Gastroesophageal sphincter (tissue), 3 donors: ENCODE results near the gene GOLGB1.
"Not testable (repeated sequence)": the region's sequence is repeated elsewhere in the genome, so short reads cannot be mapped to it uniquely, and the experiment has no call there.

Source experiments
- CTCF ChIP-seq, 4 experiments: fragments of 200-600 bp in 2 of 4; fragments of 450-650 bp in 2 of 4; sonication (generic) in 1 of 4; IDR thresholded peaks; one replicate each; pipeline ENCODE4 v1.5.1; 2017 to 2019; ENCODE audit warnings: antibody characterized with exemption in 4 of 4, mild to moderate bottlenecking in 2 of 4, moderate library complexity in 2 of 4
- POLR2A ChIP-seq, 2 donors: fragments of 450-650 bp; IDR thresholded peaks; one replicate each; pipeline ENCODE4 v1.6.1; 2017; ENCODE audit warnings: antibody characterized with exemption in 2 of 2, mild to moderate bottlenecking in 2 of 2, moderate library complexity in 1 of 2

GRCh38 chr3:121775095-121775494 is 25.6 kb upstream of the GOLGB1 start:
- not testable (repeated sequence) for TF ChIP-seq CTCF, POLR2A (IDR thresholded peaks at IDR 0.05)
